SU-DHL-6 (cell line): Measurements from ENCODE around the gene DACH1.

Experiments
- H2AFZ ChIP-seq: fragments of 200-600 bp; sonication (generic); 2 replicates; pipeline ENCODE4 v1.6.1; 2014; ENCODE audit warnings: low read depth, mild to moderate bottlenecking, moderate library complexity, mixed read lengths, antibody characterized with exemption, low read length; ENCODE audit not compliant: severe bottlenecking
- H3F3A ChIP-seq: fragments of 200-600 bp; shearing (Covaris generic); 2 replicates; pipeline ENCODE4 v1.6.0; 2016; ENCODE audit warnings: antibody characterized with exemption, mild to moderate bottlenecking; ENCODE audit not compliant: insufficient read depth
- H3K27ac ChIP-seq: fragments of 200-600 bp; sonication (generic); 2 replicates; pipeline ENCODE4 v1.5.1; 2016; ENCODE audit warnings: low read depth, mild to moderate bottlenecking, low read length, moderate library complexity, mixed read lengths
- H3K27me3 ChIP-seq: fragments of 200-600 bp; sonication (generic), shearing (Covaris generic); 2 replicates; pipeline ENCODE4 v1.6.0; 2014; ENCODE audit warnings: mild to moderate bottlenecking, low read length
- H3K36me3 ChIP-seq: fragments of 200-600 bp; sonication (generic); 2 replicates; pipeline ENCODE4 v1.6.1; 2014; ENCODE audit warnings: mild to moderate bottlenecking, low read length, mixed read lengths
- H3K4me2 ChIP-seq: fragments of 300-600, 200-600 bp; shearing (Covaris generic), sonication (generic); 2 replicates; pipeline ENCODE4 v1.6.0; 2014; ENCODE audit warnings: low read length, low read depth, mild to moderate bottlenecking; ENCODE audit not compliant: poor library complexity, severe bottlenecking
- H3K4me3 ChIP-seq: fragments of 200-600 bp; sonication (generic); 2 replicates; pipeline ENCODE4 v1.5.1; 2014; ENCODE audit warnings: antibody characterized with exemption, low read length, mild to moderate bottlenecking, mixed read lengths; ENCODE audit not compliant: insufficient read depth, poor library complexity, severe bottlenecking
- H3K79me2 ChIP-seq: fragments of 200-600 bp; sonication (generic); 2 replicates; pipeline ENCODE4 v1.6.1; 2014; ENCODE audit warnings: mild to moderate bottlenecking, low read length, moderate library complexity; ENCODE audit not compliant: insufficient read depth
- H3K9ac ChIP-seq: fragments of 200-600 bp; sonication (generic); 2 replicates; pipeline ENCODE4 v1.7.0; 2014; ENCODE audit warnings: mild to moderate bottlenecking, low read length
- H3K9me2 ChIP-seq: fragments of 200-600 bp; sonication (generic); replicated peaks from 2 replicates; pipeline ENCODE4 v1.6.1; 2014; ENCODE audit warnings: low read length; ENCODE audit not compliant: insufficient read depth
- H3K9me3 ChIP-seq: fragments of 200-600 bp; sonication (generic); 2 replicates; pipeline ENCODE4 v1.6.1; 2014; ENCODE audit warnings: low read length, mixed read lengths; ENCODE audit not compliant: insufficient read depth
- H4K20me1 ChIP-seq: fragments of 200-600 bp; sonication (generic); 2 replicates; pipeline ENCODE4 v1.6.1; 2014; ENCODE audit warnings: low read depth, mild to moderate bottlenecking, antibody characterized with exemption, low read length, moderate library complexity, mixed read lengths
- CTCF ChIP-seq: fragments of 200-600 bp; sonication (generic); IDR thresholded peaks from one replicate; pipeline ENCODE4 v1.5.1; 2017; ENCODE audit warnings: antibody characterized with exemption, mild to moderate bottlenecking, low read length, moderate library complexity; ENCODE audit not compliant: insufficient read depth, poor library complexity, severe bottlenecking
- EZH2phosphoT487 ChIP-seq: fragments of 200-600 bp; sonication (generic), shearing (Covaris generic); conservative IDR thresholded peaks from 2 replicates; pipeline ENCODE4 v1.6.1; 2018; ENCODE audit warnings: mild to moderate bottlenecking, antibody characterized with exemption, low read length, moderate library complexity, mixed read lengths

The DACH1 gene

GRCh38 chr13:71879129-71879535, 12.1 kb upstream of the DACH1 start:
- no peak for TF ChIP-seq EZH2phosphoT487
- TF ChIP-seq CTCF: peak; percentile 49
- no peaks in the 10 kb centered on the region for H4K20me1 ChIP-seq
- no peaks in the 10 kb centered on the region for H3K36me3 ChIP-seq
- peak overlapping the region; percentile 91 for H2AFZ ChIP-seq
- no peaks in the 10 kb centered on the region for H3F3A ChIP-seq
- H3K4me2 ChIP-seq: peak overlapping the region; percentile 27
- no peaks in the 10 kb centered on the region for H3K9me3 ChIP-seq
- H3K9ac ChIP-seq: no peak overlapping the region
- H3K4me3 ChIP-seq: no peak overlapping the region
- H3K9me2 ChIP-seq: no peaks in the 10 kb centered on the region
- H3K27me3 ChIP-seq: no peaks in the 10 kb centered on the region
- H3K79me2 ChIP-seq: no peaks in the 10 kb centered on the region
- no peak overlapping the region for H3K27ac ChIP-seq

- H3K4me3 ChIP-seq: no peak overlapping the region
- no peaks in the 10 kb centered on the region for H3K9me2 ChIP-seq
These were observed 10.3 kb upstream of the DACH1 start for GRCh38 chr13:71877256-71877653.

GRCh38 chr13:71876648-71877255, 9.7 kb upstream of the DACH1 start:
- Histone ChIP-seq H2AFZ (no peak overlapping the region), H3K27ac (no peak overlapping the region), H3K4me2 (no peak overlapping the region), H3K36me3 (no peaks in the 10 kb centered on the region), H3K9me2 (no peaks in the 10 kb centered on the region), H3F3A (no peaks in the 10 kb centered on the region), H3K4me3 (no peak overlapping the region), H3K79me2 (no peaks in the 10 kb centered on the region), H3K9me3 (no peaks in the 10 kb centered on the region), H3K27me3 (no peaks in the 10 kb centered on the region), H3K9ac (no peak overlapping the region), H4K20me1 (no peaks in the 10 kb centered on the region)
- no peak for TF ChIP-seq EZH2phosphoT487
- no peak for TF ChIP-seq CTCF

More at GRCh38 chr13:71877256-71877653, 10.3 kb upstream of the DACH1 start:
- Histone ChIP-seq H3K36me3 (no peaks in the 10 kb centered on the region), H3K9ac (no peak overlapping the region), H3K27me3 (no peaks in the 10 kb centered on the region), H3K79me2 (no peaks in the 10 kb centered on the region), H4K20me1 (no peaks in the 10 kb centered on the region), H3K4me2 (no peak overlapping the region), H3F3A (no peaks in the 10 kb centered on the region), H3K9me3 (no peaks in the 10 kb centered on the region), H2AFZ (no peak overlapping the region), H3K27ac (no peak overlapping the region)
- no peak for TF ChIP-seq CTCF
- no peak for TF ChIP-seq EZH2phosphoT487
